Hepatocyte (in vitro differentiated cells): Measurements from ENCODE around the gene TRNP1.

ENCODE experiments used
- EZH2 ChIP-seq: fragments of 200-600 bp; sonication (generic); IDR thresholded peaks from 2 replicates; pipeline ENCODE4 v1.6.1; 2016; ENCODE audit warnings: antibody characterized with exemption, mild to moderate bottlenecking, borderline replicate concordance
- EZH2phosphoT487 ChIP-seq: fragments of 200-600 bp; sonication (generic); IDR thresholded peaks from one replicate; pipeline ENCODE4 v1.6.1; 2018; ENCODE audit warnings: antibody characterized with exemption, mild to moderate bottlenecking, low read depth, moderate library complexity; ENCODE audit not compliant: unreplicated experiment, severe bottlenecking
- TF ChIP-seq, protein P1 (sequence below): fragments of 200-600 bp; sonication (generic); IDR thresholded peaks from 2 replicates; pipeline ENCODE4 v1.5.1; 2016; ENCODE audit warnings: antibody characterized with exemption, mild to moderate bottlenecking; ENCODE audit not compliant: poor library complexity

GRCh38 chr1:26953374-26953773, 40.1 kb upstream of the TRNP1 start:
- TF ChIP-seq EZH2: no peak
- TF ChIP-seq, protein P1, sequence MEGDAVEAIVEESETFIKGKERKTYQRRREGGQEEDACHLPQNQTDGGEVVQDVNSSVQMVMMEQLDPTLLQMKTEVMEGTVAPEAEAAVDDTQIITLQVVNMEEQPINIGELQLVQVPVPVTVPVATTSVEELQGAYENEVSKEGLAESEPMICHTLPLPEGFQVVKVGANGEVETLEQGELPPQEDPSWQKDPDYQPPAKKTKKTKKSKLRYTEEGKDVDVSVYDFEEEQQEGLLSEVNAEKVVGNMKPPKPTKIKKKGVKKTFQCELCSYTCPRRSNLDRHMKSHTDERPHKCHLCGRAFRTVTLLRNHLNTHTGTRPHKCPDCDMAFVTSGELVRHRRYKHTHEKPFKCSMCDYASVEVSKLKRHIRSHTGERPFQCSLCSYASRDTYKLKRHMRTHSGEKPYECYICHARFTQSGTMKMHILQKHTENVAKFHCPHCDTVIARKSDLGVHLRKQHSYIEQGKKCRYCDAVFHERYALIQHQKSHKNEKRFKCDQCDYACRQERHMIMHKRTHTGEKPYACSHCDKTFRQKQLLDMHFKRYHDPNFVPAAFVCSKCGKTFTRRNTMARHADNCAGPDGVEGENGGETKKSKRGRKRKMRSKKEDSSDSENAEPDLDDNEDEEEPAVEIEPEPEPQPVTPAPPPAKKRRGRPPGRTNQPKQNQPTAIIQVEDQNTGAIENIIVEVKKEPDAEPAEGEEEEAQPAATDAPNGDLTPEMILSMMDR: no peak
- TF ChIP-seq EZH2phosphoT487: no peak
